ENCODE measurements around the gene RNF39.

RNF39 gene

DNA sequence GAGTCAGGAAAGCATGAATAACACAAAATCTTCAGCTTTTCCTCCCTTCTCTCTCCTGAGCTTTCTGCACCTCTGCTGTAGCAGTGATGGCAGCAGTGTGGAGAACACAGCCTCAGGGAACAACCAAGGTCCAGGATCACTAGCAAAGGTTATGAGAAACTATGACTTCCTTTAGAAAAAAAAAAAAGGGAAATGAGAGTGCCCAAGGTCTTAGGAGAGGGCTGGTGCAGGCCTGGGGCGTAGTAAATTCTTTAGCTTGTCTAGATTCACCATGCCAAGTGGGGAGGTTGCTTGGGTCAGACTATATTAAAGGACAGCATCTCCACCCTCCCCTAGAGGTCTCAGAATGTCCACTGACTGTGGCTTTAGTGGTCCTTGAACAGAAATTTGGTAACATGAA is 54.9 kb downstream of the RNF39 start:
- DNase-seq (ENCODE audit: extremely low read depth in 1 of 2, low read depth in 1 of 2) = no peak

All from stimulated activated CD8-positive, alpha-beta memory T cell treated with anti-CD3 and anti-CD28 coated beads, Interleukin-7, amount 100 ng/mL, for 48 hours (primary cell).